ENCODE results near the gene PLAC8. TPM values are rescaled to one million over a fixed set of nuclear protein-coding genes. Genes with fewer than 3 reads are reported as not detected.
"Not testable (repeated sequence)": the region's sequence is repeated elsewhere in the genome, so short reads cannot be mapped to it uniquely, and the experiment has no call there.

The PLAC8 gene
- total and polyA plus RNA-seq, 2 of the 8 experiments (the other 6 are each of a cell fraction or from before 2014, with no cell fraction given) = 0.98 to 1.1 TPM

- H4K8ac ChIP-seq (ENCODE audit: extremely low read depth, insufficient read depth, low read length); H2AFZ ChIP-seq (ENCODE audit: low read length); H3K4me3 ChIP-seq (ENCODE audit: extremely low read depth in 1 of 4, insufficient read depth in 2 of 4, low read depth in 3 of 4, low read length in 4 of 4); DNase-seq (ENCODE audit: low read depth in 1 of 2, low spot score in 2 of 2); H3K36me3 ChIP-seq (ENCODE audit: control insufficient read depth in 2 of 4, insufficient read depth in 4 of 4, low read length in 3 of 4); H4K91ac ChIP-seq (replicated peaks; ENCODE audit: insufficient read length, low read length); H3K14ac ChIP-seq (ENCODE audit: insufficient read length); POLR2A ChIA-PET (ENCODE audit: partially characterized antibody); H3K56ac ChIP-seq (replicated peaks; ENCODE audit: insufficient read length, low read depth, low read length); H2BK12ac ChIP-seq (ENCODE audit: low read depth, low read length); FAIRE-seq; H3K18ac ChIP-seq (ENCODE audit: extremely low read depth, low read length); H3K4ac ChIP-seq (replicated peaks; ENCODE audit: insufficient read length, low read depth, low read length); H2BK20ac ChIP-seq (ENCODE audit: low read length); H3K23ac ChIP-seq (ENCODE audit: insufficient read length); H3K27me3 ChIP-seq (replicated peaks in 1 of 4; ENCODE audit: control insufficient read depth in 3 of 4, extremely low read depth in 1 of 4, insufficient read depth in 3 of 4, low read length in 3 of 4); H3K27ac ChIP-seq (ENCODE audit: low read depth, low read length); H2AK5ac ChIP-seq (ENCODE audit: low read depth, low read length); H2BK120ac ChIP-seq (replicated peaks; ENCODE audit: low read depth, low read length); H3K23me2 ChIP-seq (ENCODE audit: low read depth, low read length); H3K79me1 ChIP-seq (ENCODE audit: low read depth, low read length); H2BK5ac ChIP-seq (ENCODE audit: low read depth, low read length); H2BK15ac ChIP-seq (ENCODE audit: low read length); H3K9me3 ChIP-seq (ENCODE audit: insufficient read depth in 2 of 2, low read depth in 1 of 2, low read length in 1 of 2); H3K4me2 ChIP-seq (ENCODE audit: insufficient read depth in 1 of 2, low read depth in 2 of 2, low read length in 2 of 2); H3K79me2 ChIP-seq (ENCODE audit: control insufficient read depth in 1 of 2, insufficient read depth in 2 of 2, low read length in 2 of 2); H4K5ac ChIP-seq (ENCODE audit: insufficient read length, low read depth, low read length); H3K9ac ChIP-seq (replicated peaks in 1 of 4; ENCODE audit: extremely low read depth in 1 of 4, low read depth in 3 of 4, low read length in 3 of 4); H4K20me1 ChIP-seq (replicated peaks in 1 of 2; ENCODE audit: control insufficient read depth in 1 of 2, insufficient read depth in 2 of 2, low read length in 2 of 2): not testable (repeated sequence)
- H3K4me1 ChIP-seq (replicated peaks in 1 of 4; ENCODE audit: control insufficient read depth in 3 of 4, insufficient read depth in 4 of 4, low read length in 3 of 4) = peaks cover 0 to 13% (median 1%) of the 10 kb centered on the region in 4 experiments; a peak in 4 of 7 replicates
- CTCF ChIA-PET (ENCODE audit: partially characterized antibody) = interaction anchor here (0.9 to 2.3 kb wide), 4 partner anchors 14 to 139 kb away, joined by 3 to 9 read pairs (median 3); no protein-coding TSS in a partner anchor
- WGBS, 2 experiments (ENCODE audit: extremely low coverage in 1 of 2, insufficient coverage in 1 of 2, insufficient read length in 1 of 2, insufficient replicate concordance in 2 of 2, low coverage in 1 of 2, low lambda C conversion rate in 2 of 2, missing lambda C conversion rate in 1 of 2) = 93% methylated on average over 7 of the region's 7 CpGs; no CpG with 5 or more reads in 1 of the 2 experiments
Observed at GRCh38 chr4:83111751-83112141, 2.8 kb downstream of the PLAC8 start.
